CD4-positive, CD25-positive, alpha-beta regulatory T cell (primary cell): Measurements from ENCODE around the gene ASAP3. TPM values are rescaled to one million over a fixed set of nuclear protein-coding genes. Genes with fewer than 3 reads are reported as not detected.

Experiments
- ATAC-seq, 2 donors: fragments of 150-1000 bp; cut with Tn5 transposase; one replicate each; pipeline ENCODE4 v1.10.0; 2021; ENCODE audit warnings: low read depth in 2 of 2, moderate number of reproducible peaks in 2 of 2, moderate library complexity in 1 of 2
- DNase-seq, 3 donors: peaks; one replicate each; pipeline versions ENCODE4 v3.0.0 to v3.0.0-alpha.2; 2012 to 2022; ENCODE audit warnings: mixed read lengths in 1 of 3
- H3K27ac ChIP-seq: one replicate; pipeline ENCODE4 v1.7.0; 2013; ENCODE audit warnings: mild to moderate bottlenecking, low read length; ENCODE audit not compliant: insufficient read depth, poor library complexity, severe bottlenecking
- H3K27me3 ChIP-seq: one replicate; pipeline ENCODE4 v1.7.0; 2013; ENCODE audit warnings: low read length; ENCODE audit not compliant: control insufficient read depth, insufficient read depth
- H3K36me3 ChIP-seq: one replicate; pipeline ENCODE4 v1.7.0; 2013; ENCODE audit warnings: mild to moderate bottlenecking, low read length, moderate library complexity; ENCODE audit not compliant: control insufficient read depth, insufficient read depth
- H3K4me1 ChIP-seq: 2 replicates; pipeline ENCODE4 v1.7.0; 2013; ENCODE audit warnings: mild to moderate bottlenecking, low read length; ENCODE audit not compliant: insufficient read depth, control insufficient read depth, poor library complexity, severe bottlenecking
- H3K4me3 ChIP-seq: one replicate; pipeline ENCODE4 v1.7.0; 2013; ENCODE audit warnings: low read depth, mild to moderate bottlenecking, low read length, moderate library complexity
- H3K9me3 ChIP-seq, 2 experiments: 1 replicate in 1 of 2; 2 replicates in 1 of 2; pipeline ENCODE4 v1.7.0; 2013; ENCODE audit warnings: low read length in 2 of 2, mild to moderate bottlenecking in 1 of 2, moderate library complexity in 1 of 2; ENCODE audit not compliant: control insufficient read depth in 2 of 2
- H3K27ac Mint-ChIP-seq, 3 donors: one replicate each; pipeline ENCODE4 v1.8.0; 2020 to 2022; ENCODE audit warnings: mild to moderate bottlenecking in 3 of 3, mixed read lengths in 3 of 3, moderate library complexity in 2 of 3
- H3K27me3 Mint-ChIP-seq: one replicate; pipeline ENCODE4 v1.8.0; 2022; ENCODE audit warnings: mild to moderate bottlenecking, mixed read lengths
- H3K36me3 Mint-ChIP-seq: one replicate; pipeline ENCODE4 v1.8.0; 2020; ENCODE audit warnings: mixed read lengths
- H3K4me1 Mint-ChIP-seq, 4 donors: one replicate each; pipeline ENCODE4 v1.8.0; 2020 to 2022; ENCODE audit warnings: mixed read lengths in 4 of 4, mild to moderate bottlenecking in 1 of 4
- H3K4me3 Mint-ChIP-seq, 4 donors: one replicate each; pipeline ENCODE4 v1.8.0; 2020 to 2022; ENCODE audit warnings: mild to moderate bottlenecking in 4 of 4, mixed read lengths in 4 of 4, moderate library complexity in 3 of 4
- H3K9me3 Mint-ChIP-seq, 7 donors: one replicate each; pipeline ENCODE4 v1.8.0; 2020 to 2022; ENCODE audit warnings: mixed read lengths in 7 of 7, mild to moderate bottlenecking in 3 of 7, moderate library complexity in 2 of 7
- polyA plus RNA-seq, 4 donors: library from polyadenylated mRNA; unstranded; fragments of 300-500 nt; fragmentation: Illumina TruSeq; gene quantifications; one replicate each; pipeline ENCODE4 v1.2.3, GENCODE V29; 2021
- total RNA-seq: library from RNA; stranded (reverse); gene quantifications from one replicate; pipeline ENCODE4 v1.2.3, GENCODE V29; 2022

Gene ASAP3
- total and polyA plus RNA-seq, 5 donors from 2014 or later: 0.23 to 2.3 (median 0.49) TPM; not detected in 1

- no peaks in the 10 kb centered on the region for H3K9me3 ChIP-seq
Observed at GRCh38 chr1:23438545-23438944, 45.4 kb downstream of the ASAP3 start.

GRCh38 chr1:23437355-23437664, 46.7 kb downstream of the ASAP3 start:
- H3K4me3 Mint-ChIP-seq: no peak overlapping the region
- no peaks in the 10 kb centered on the region for H3K4me1 ChIP-seq
- no peak overlapping the region for H3K27ac Mint-ChIP-seq
- no peaks in the 10 kb centered on the region for H3K36me3 Mint-ChIP-seq
- no peaks in the 10 kb centered on the region for H3K27me3 ChIP-seq
- H3K9me3 ChIP-seq: no peaks in the 10 kb centered on the region
- H3K9me3 Mint-ChIP-seq: peaks cover 0 to 1% (median 0%) of the 10 kb centered on the region in 7 donors
- DNase-seq: no peak
- H3K27me3 Mint-ChIP-seq: peaks cover 4% of the 10 kb centered on the region
- no peaks in the 10 kb centered on the region for H3K36me3 ChIP-seq
- ATAC-seq: no peak
- H3K4me3 ChIP-seq: no peak overlapping the region
- no peak overlapping the region for H3K27ac ChIP-seq
- peaks cover 0 to 4% (median 0%) of the 10 kb centered on the region in 4 donors for H3K4me1 Mint-ChIP-seq

More at GRCh38 chr1:23438545-23438944, 45.4 kb downstream of the ASAP3 start:
- Mint-ChIP-seq H3K9me3 (peaks cover 0 to 1% (median 0%) of the 10 kb centered on the region in 7 donors), H3K4me1 (peaks cover 0 to 5% (median 2%) of the 10 kb centered on the region in 4 donors), H3K36me3 (no peaks in the 10 kb centered on the region), H3K4me3 (no peak overlapping the region), H3K27me3 (peaks cover 9% of the 10 kb centered on the region), H3K27ac (no peak overlapping the region)
- Histone ChIP-seq H3K4me1 (no peaks in the 10 kb centered on the region), H3K4me3 (no peak overlapping the region), H3K27me3 (no peaks in the 10 kb centered on the region), H3K36me3 (no peaks in the 10 kb centered on the region), H3K27ac (no peak overlapping the region)
- no peak for ATAC-seq
- no peak for DNase-seq

GRCh38 chr1:23436520-23437354, 47.2 kb downstream of the ASAP3 start:
- H3K4me1 ChIP-seq: no peaks in the 10 kb centered on the region
- no peaks in the 10 kb centered on the region for H3K36me3 Mint-ChIP-seq
- H3K36me3 ChIP-seq: no peaks in the 10 kb centered on the region
- H3K9me3 ChIP-seq: no peaks in the 10 kb centered on the region
- H3K4me3 ChIP-seq: no peak overlapping the region
- ATAC-seq (peak in 1 of 2 donors; percentile 18), DNase-seq (peak in 2 of 3 donors; percentile 23 to 33)
- peaks cover 4% of the 10 kb centered on the region for H3K27me3 Mint-ChIP-seq
- H3K27ac Mint-ChIP-seq: no peak overlapping the region
- no peak overlapping the region for H3K27ac ChIP-seq
- peaks cover 0 to 4% (median 0%) of the 10 kb centered on the region in 4 donors for H3K4me1 Mint-ChIP-seq
- no peak overlapping the region for H3K4me3 Mint-ChIP-seq
- no peaks in the 10 kb centered on the region for H3K27me3 ChIP-seq
- H3K9me3 Mint-ChIP-seq: peaks cover 0 to 1% (median 0%) of the 10 kb centered on the region in 7 donors

DNA sequence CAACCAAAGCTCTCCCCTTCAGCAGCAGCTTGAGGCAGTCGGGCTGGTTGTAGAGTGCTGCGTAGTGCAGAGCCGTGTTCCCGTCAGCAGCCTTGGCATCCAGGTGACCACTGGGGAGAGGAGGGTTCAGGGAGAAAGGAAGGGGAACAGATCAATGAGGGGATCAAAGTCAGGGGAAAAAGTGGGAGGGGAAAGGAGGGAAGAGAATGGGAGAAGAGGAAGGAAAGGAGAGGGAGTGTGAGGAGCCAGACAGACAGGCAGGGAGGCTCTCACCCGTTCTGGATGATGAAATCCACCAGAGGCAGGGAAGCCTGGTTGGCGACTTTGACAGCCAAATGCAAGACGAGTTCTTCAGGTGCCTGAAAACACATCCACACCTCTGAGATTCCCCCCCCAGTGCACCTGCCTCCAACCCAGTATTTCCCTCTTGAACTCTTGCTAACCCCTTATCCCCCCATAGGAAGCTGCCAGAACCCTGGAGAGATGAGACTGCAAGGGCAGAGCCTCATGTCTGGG, 49.7 kb downstream of the ASAP3 start:
- Mint-ChIP-seq H3K27ac (no peak overlapping the region), H3K4me3 (no peak overlapping the region), H3K36me3 (no peaks in the 10 kb centered on the region), H3K4me1 (peaks cover 0 to 4% (median 0%) of the 10 kb centered on the region in 4 donors), H3K9me3 (peaks cover 0 to 1% (median 0%) of the 10 kb centered on the region in 7 donors), H3K27me3 (no peaks in the 10 kb centered on the region)
- H3K27ac ChIP-seq: no peak overlapping the region
- no peak overlapping the region for H3K4me3 ChIP-seq
- no peak for ATAC-seq
- H3K4me1 ChIP-seq: no peaks in the 10 kb centered on the region
- DNase-seq: no peak
- H3K9me3 ChIP-seq: no peaks in the 10 kb centered on the region
- no peaks in the 10 kb centered on the region for H3K36me3 ChIP-seq
- no peaks in the 10 kb centered on the region for H3K27me3 ChIP-seq

GRCh38 chr1:23433122-23433521, 50.9 kb downstream of the ASAP3 start:
- H3K36me3 ChIP-seq: no peaks in the 10 kb centered on the region
- H3K27me3 ChIP-seq: no peaks in the 10 kb centered on the region
- Mint-ChIP-seq H3K9me3 (peaks cover 0 to 1% (median 0%) of the 10 kb centered on the region in 7 donors), H3K27ac (no peak overlapping the region), H3K36me3 (no peaks in the 10 kb centered on the region), H3K4me1 (peaks cover 0 to 3% (median 0%) of the 10 kb centered on the region in 4 donors), H3K4me3 (no peak overlapping the region), H3K27me3 (peaks cover 11% of the 10 kb centered on the region)
- H3K4me3 ChIP-seq: no peak overlapping the region
- no peak overlapping the region for H3K27ac ChIP-seq
- H3K4me1 ChIP-seq: no peaks in the 10 kb centered on the region
- ATAC-seq: no peak
- H3K9me3 ChIP-seq: no peaks in the 10 kb centered on the region
- no peak for DNase-seq

DNA sequence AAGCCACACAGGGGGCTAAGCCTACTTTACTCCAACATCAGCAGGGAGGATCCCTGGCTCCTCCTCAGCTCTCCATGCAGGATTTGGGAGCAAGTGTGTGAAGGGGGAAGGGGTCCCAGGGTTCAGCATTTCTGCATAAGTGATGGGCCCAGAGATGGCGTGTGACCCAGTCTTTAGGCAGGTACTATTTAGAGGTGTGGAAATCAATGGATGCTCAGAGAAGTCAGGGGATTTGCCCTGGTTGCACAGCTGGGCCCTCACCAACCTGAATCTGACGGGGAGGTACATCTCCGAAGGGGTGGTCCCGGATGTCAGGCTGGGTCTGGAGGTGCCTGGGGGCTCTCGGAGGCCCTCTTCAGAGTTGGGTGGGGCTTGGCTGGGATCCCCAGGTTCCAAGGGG, 52.5 kb downstream of the ASAP3 start:
- Histone ChIP-seq H3K27me3 (peaks cover under 1% of the 10 kb centered on the region), H3K4me1 (no peaks in the 10 kb centered on the region), H3K9me3 (no peaks in the 10 kb centered on the region), H3K27ac (no peak overlapping the region), H3K36me3 (no peaks in the 10 kb centered on the region), H3K4me3 (no peak overlapping the region)
- H3K36me3 Mint-ChIP-seq: no peaks in the 10 kb centered on the region
- H3K9me3 Mint-ChIP-seq: peaks cover 0 to 1% (median 0%) of the 10 kb centered on the region in 7 donors
- DNase-seq: no peak
- peaks cover 0 to 1% (median 0%) of the 10 kb centered on the region in 4 donors for H3K4me1 Mint-ChIP-seq
- no peak for ATAC-seq
- H3K4me3 Mint-ChIP-seq: no peak overlapping the region
- no peak overlapping the region for H3K27ac Mint-ChIP-seq
- H3K27me3 Mint-ChIP-seq: peaks cover 16% of the 10 kb centered on the region

DNA sequence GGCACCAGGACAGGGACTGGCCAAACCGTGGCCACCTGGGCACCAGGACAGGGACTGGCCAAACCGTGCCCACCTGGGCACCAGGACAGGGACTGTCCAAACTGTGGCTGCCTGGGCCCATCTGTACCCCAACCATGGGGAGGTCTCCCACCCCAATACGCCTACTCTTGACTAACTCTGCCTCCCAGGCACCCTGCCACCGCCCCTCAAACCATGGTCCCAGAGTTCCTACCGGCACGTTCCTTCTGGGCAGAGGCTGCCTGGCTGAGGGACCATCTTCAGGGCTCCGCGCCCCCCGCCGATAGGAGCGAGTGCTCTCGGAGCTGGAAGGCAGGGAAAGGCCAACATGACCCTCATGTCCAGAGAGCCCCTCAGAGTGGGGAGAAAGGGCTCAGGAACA, 53.2 kb downstream of the ASAP3 start:
- H3K9me3 ChIP-seq: no peaks in the 10 kb centered on the region
- no peak for ATAC-seq
- peaks cover 3% of the 10 kb centered on the region for H3K27me3 ChIP-seq
- Mint-ChIP-seq H3K4me3 (no peak overlapping the region), H3K9me3 (peaks cover 0 to 1% (median 0%) of the 10 kb centered on the region in 7 donors), H3K27ac (no peak overlapping the region), H3K36me3 (no peaks in the 10 kb centered on the region), H3K4me1 (peaks cover 0 to 4% (median under 1%) of the 10 kb centered on the region in 4 donors), H3K27me3 (peaks cover 19% of the 10 kb centered on the region)
- no peaks in the 10 kb centered on the region for H3K36me3 ChIP-seq
- no peak overlapping the region for H3K4me3 ChIP-seq
- DNase-seq: no peak
- no peaks in the 10 kb centered on the region for H3K4me1 ChIP-seq
- no peak overlapping the region for H3K27ac ChIP-seq
